ENCODE measurements around the gene CRB2. TPM values are rescaled to one million over a fixed set of nuclear protein-coding genes. Genes with fewer than 3 reads are reported as not detected.
A peak's percentile ranks its signal among the peaks of the same experiment; 100 is the strongest.

The CRB2 gene
- total and polyA plus RNA-seq, 8 donors, result 0.02 to 0.08 TPM; not detected in 6

GRCh38 chr9:123361086-123361730 lies 5.2 kb downstream of the CRB2 start:
- intact Hi-C loops (cut with DNase I), result loop anchor here in 1 of 3 donors (10.0 kb wide), 1 partner anchor 64 kb away; no protein-coding TSS in a partner anchor
- Histone ChIP-seq H3K27me3 (no peaks in the 10 kb centered on the region), H3K27ac (no peak overlapping the region), H3K36me3 (no peaks in the 10 kb centered on the region), H3K9me3 (no peaks in the 10 kb centered on the region), H3K4me1 (no peaks in the 10 kb centered on the region), H3K4me3 (no peak overlapping the region)
- DNase-seq (peak in 1 of 6 donors; percentile 50), FAIRE-seq (no peak), ATAC-seq (no peak)
- no peak for TF ChIP-seq CTCF (IDR thresholded peaks at IDR 0.05)
- WGBS, 2 donors, result 79 to 81% methylated on average over 9 to 10 of the region's 10 CpGs

- no peak for TF ChIP-seq CTCF (IDR thresholded peaks at IDR 0.05)
- no peak for ATAC-seq
- Histone ChIP-seq H3K27ac (no peak overlapping the region), H3K36me3 (no peaks in the 10 kb centered on the region), H3K4me1 (no peaks in the 10 kb centered on the region), H3K4me3 (no peak overlapping the region), H3K27me3 (no peaks in the 10 kb centered on the region), H3K9me3 (no peaks in the 10 kb centered on the region)
- intact Hi-C loops (cut with DNase I), result loop anchor here in 1 of 3 donors (10.0 kb wide), 1 partner anchor 63 kb away; no protein-coding TSS in a partner anchor
- peak in 1 of 6 donors; percentile 46 for DNase-seq
- no peak for FAIRE-seq
- 64 to 68% methylated on average over 11 of the region's 11 CpGs for WGBS, 2 donors
Observed at GRCh38 chr9:123361731-123362510, 5.9 kb downstream of the CRB2 start.

GRCh38 chr9:123362856-123363255 lies 6.9 kb downstream of the CRB2 start:
- ATAC-seq, result no peak
- no peak for DNase-seq
- H3K9me3 ChIP-seq, result no peaks in the 10 kb centered on the region
- H3K36me3 ChIP-seq, result no peaks in the 10 kb centered on the region
- no peaks in the 10 kb centered on the region for H3K27me3 ChIP-seq
- no peak overlapping the region for H3K4me3 ChIP-seq
- intact Hi-C loops (cut with DNase I), result loop anchor here in 1 of 3 donors (10.0 kb wide), 1 partner anchor 62 kb away; no protein-coding TSS in a partner anchor
- no peak overlapping the region for H3K27ac ChIP-seq
- no peak for FAIRE-seq
- no peak for TF ChIP-seq CTCF (IDR thresholded peaks at IDR 0.05)
- WGBS, 2 donors, result 83 to 84% methylated on average over 23 of the region's 23 CpGs
- no peaks in the 10 kb centered on the region for H3K4me1 ChIP-seq

- H3K4me3 ChIP-seq, result no peak overlapping the region
- H3K36me3 ChIP-seq, result no peaks in the 10 kb centered on the region
- intact Hi-C loops (cut with DNase I), result loop anchor here in 1 of 3 donors (10.0 kb wide), 1 partner anchor 60 kb away; no protein-coding TSS in a partner anchor
- H3K4me1 ChIP-seq, result no peaks in the 10 kb centered on the region
- no peak overlapping the region for H3K27ac ChIP-seq
- FAIRE-seq, result no peak
- ATAC-seq, result no peak
- no peak for TF ChIP-seq CTCF (IDR thresholded peaks at IDR 0.05)
- peak in 1 of 6 donors; percentile 42 for DNase-seq
- H3K27me3 ChIP-seq, result no peaks in the 10 kb centered on the region
- WGBS, 2 donors, result 74 to 79% methylated on average over 11 of the region's 11 CpGs
- no peaks in the 10 kb centered on the region for H3K9me3 ChIP-seq
Observed at GRCh38 chr9:123364241-123364824, 8.3 kb downstream of the CRB2 start.
